ENCODE data around the gene ZBTB9.
"Not testable (repeated sequence)": the region's sequence is repeated elsewhere in the genome, so short reads cannot be mapped to it uniquely, and the experiment has no call there.

ZBTB9 gene

DNA sequence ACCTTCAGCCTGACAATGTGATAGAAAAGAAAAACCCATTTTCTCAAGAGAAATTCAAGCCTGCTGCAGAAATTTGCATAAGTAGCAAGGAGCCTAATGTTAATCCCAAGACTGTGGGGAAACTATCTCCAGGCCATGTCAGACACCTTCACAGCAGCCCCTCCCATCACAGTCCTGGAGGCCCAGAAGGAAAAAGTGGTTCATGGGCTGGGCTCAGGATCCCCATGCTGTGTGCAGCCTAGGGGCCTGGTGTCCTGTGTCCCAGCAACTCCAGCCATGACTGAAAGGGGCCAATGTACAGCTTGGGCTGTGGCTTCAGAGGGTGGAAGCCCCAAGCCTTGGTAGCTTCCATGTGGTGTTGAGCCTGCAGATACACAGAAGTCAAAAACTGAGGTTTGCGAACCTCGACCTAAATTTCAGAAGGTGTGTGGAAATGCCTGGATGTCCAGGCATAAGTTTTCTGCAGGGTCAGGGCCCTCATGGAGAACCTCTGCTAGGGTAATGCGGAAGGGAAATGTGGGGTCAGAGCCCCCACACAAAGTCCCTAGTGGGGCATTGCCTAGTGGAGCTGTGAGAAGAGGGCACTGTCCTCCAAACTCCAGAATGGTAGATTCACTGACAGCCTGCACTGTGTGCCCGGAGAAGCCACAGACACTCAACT is 11.8 kb downstream of the ZBTB9 start:
- no peak for DNase-seq

DNA sequence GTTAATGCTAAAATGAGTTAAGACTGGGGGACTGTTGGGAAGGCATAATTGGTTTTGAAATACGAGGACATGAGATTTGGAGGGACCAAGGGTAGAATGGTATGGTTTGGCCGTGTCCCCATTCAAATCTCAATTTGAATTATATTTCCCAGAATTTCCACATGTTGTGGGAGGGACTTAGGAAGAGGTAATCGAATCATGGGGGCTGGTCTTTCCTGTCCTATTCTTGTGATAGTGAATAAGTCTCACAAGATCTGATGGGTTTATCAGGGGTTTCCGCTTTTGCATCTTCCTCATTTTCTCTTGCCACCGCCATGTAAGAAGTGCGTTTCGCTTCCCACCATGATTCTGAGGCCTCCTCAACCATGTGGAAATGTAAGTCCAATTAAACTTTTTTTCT is 12.7 kb downstream of the ZBTB9 start:
- no peak for DNase-seq

- DNase-seq = no peak
These were observed 15.3 kb downstream of the ZBTB9 start for GRCh38 chr6:33469661-33470060.

DNA sequence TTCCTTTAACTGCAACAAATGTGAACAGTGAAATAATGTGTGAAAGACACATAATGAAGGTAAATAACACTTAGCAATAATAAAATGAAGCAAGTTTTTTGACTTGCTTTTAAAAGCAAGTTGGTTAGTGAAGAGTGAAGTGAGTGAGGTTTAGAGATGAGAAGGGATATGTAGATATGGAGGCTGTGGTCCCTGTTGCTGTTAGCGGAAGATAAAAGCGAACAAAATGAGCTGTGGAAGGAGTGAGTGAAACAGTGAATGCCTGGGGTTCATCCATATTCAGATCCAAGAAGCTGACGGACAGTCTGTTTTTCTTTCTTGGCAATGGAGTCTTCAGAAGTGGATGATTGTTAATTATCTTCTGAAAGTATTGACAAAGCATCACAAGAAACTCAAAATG is 23.5 kb downstream of the ZBTB9 start:
- no peak for DNase-seq

- DNase-seq = no peak
These were observed 26.8 kb downstream of the ZBTB9 start for GRCh38 chr6:33481192-33481591.

GRCh38 chr6:33482620-33483019 is 28.2 kb downstream of the ZBTB9 start:
- not testable (repeated sequence) for DNase-seq

- DNase-seq = no peak
These were observed 29.3 kb downstream of the ZBTB9 start for GRCh38 chr6:33483678-33484077.

GRCh38 chr6:33484673-33485262 is 30.4 kb downstream of the ZBTB9 start:
- DNase-seq = not testable (repeated sequence)

DNA sequence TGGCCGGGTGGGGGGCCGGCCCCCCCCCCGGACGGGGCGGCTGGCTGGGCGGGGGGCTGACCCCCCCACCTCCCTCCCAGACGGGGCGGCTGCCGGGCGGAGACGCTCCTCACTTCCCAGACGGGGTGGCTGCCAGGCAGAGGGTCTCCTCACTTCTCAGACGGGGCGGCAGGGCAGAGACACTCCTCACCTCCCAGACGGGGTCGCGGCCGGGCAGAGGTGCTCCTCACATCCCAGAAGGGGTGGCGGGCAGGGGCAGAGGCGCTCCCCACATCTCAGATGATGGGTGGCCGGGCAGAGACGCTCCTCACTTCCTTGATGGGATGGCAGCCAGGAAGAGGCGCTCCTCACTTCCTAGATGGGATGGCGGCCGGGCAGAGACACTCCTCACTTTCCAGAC is 31.3 kb downstream of the ZBTB9 start:
- not testable (repeated sequence) for DNase-seq

DNA sequence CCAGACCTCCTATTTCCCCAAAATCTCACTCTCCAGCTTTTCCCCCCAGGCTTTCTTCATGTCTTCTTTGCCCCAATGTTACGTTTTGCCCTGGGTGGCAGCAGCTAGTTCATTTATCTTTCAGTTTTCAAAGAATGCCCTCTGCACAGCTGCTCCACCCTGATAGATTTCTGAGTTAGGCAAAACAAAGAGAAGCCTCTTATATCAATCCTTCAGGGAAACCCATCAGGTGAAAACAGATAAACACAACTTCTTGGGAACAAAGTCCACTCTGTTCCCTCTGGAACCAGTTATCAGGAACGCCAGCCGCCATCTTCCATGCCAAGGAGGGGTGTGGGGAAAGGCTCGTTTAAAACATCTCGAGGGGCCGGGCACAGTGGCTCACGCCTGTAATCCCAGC is 34.0 kb downstream of the ZBTB9 start:
- DNase-seq = no peak

DNA sequence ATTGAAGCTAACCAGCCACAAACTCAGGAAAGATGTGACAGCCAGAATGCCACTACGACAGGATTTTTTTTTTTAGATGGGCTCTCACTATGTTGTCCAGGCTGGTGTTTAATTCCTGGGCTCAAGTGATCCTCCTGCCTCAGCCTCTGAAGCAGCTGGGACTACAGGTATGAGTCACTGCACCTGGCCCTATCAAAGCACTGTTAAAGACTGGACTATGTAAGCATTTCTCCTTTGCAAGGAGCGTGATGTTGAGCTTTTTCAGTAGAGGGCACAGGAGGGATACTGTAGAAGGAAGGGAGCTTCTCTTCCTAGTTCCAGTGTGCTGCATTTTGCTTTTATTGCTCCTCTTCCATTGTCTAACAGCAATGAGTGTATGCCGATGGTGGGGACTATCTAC is 35.8 kb downstream of the ZBTB9 start:
- no peak for DNase-seq

GRCh38 chr6:33490621-33491020 is 36.2 kb downstream of the ZBTB9 start:
- no peak for DNase-seq

DNA sequence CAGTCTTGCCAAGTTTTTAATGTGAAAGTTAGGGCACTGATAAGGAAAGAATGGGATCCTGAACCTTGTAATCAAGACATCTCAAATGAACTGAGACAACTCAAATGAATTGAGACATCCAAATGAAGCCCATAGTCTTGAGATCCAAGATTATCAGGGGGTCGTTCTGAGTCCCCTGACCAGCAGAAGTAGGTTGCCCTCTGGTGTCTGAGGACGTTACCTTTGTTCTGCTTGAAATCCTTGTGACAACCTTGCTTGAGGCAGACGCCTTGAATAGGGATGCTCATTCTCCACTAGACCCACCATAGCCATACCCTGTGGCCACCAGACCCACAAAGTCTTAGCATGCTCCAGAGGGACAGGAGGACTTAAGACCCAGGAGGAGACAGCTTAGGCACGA is 37.7 kb downstream of the ZBTB9 start:
- DNase-seq = no peak

GRCh38 chr6:33497157-33497556 is 42.8 kb downstream of the ZBTB9 start:
- no peak for DNase-seq

- DNase-seq = no peak
These were observed 48.1 kb downstream of the ZBTB9 start for GRCh38 chr6:33502486-33502885.

DNA sequence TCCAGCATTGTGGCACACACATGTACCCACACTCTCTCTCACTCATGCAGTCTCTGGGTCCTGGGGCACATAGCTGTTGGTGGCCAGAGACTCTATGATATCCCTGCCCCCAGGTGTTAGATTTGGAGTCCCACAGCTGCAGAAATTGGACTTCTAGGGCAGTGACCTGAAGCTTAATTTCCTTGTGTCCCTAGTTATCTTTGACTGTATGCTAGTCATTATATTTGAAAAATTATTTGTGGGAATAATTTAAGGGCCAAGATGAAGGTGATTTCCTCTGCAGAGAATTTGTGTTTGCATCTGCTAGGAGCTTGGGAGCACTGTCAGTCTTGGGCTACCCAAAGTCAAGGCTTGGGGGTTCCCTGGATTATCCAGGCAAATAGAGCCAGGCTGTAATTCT is 50.1 kb downstream of the ZBTB9 start:
- no peak for DNase-seq

DNA sequence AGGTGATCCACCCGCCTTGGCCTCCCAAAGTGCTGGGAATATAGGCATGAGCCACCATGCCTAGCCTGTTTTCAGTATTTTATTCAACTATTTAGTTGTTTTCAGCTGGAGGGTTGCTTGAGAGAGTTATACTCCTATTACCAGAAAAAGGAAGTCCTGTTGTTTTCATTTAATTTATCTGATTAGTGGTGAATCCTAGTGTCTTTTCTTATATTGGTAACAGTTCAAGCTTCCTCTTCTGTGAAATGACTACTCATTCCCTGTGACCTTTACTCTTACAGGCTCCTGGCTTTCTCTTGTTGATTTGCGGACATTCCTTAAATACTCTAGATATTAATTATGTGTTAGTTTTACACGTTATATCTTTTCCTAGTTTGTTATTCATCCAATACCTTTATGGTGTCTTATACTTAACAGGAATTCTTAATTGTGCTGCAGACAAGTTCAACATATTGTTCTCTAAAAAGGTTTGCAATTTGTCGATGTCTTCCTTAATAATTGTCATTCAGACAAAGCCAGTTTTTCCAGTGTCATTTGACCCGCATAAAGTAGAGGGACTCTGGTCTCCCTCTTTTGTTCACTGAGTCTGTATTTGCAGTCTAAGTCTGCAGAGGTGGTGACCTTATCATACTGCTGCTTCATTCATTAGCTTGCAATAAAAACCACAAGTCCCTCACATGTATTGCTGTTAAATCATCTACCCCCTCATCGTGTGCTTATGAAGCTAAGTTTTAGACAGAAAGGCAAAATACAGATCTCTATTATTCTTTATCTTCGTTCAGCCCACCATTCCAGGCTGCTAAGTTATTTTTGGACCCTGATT is 51.4 kb downstream of the ZBTB9 start:
- no peak for DNase-seq

Measured in right forelimb (tissue), 1 donor.